ENCODE measurements around the gene NXPH4. TPM values are rescaled to one million over a fixed set of nuclear protein-coding genes. Genes with fewer than 3 reads are reported as not detected.

NXPH4 gene
- total RNA-seq, 4 donors from 2014 or later: not detected

DNA sequence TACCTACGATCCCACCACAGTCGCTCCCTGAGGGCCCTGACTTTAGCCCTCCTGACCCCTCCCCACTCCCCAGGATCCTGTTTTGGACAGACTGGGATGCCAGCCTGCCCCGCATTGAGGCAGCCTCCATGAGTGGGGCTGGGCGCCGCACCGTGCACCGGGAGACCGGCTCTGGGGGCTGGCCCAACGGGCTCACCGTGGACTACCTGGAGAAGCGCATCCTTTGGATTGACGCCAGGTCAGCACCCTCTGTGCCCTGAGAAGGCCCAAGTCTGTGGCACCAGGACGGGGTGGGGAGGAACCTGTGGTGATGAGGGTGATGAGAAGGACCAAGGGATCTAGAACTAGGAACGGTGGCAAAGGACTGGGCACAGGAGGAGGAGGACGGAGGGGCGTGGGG is 39.2 kb upstream of the NXPH4 start:
- ATAC-seq: no peak
- Histone ChIP-seq H3K4me3 (no peak overlapping the region), H3K27ac (no peak overlapping the region), H3K27me3 (no peaks in the 10 kb centered on the region), H3K4me1 (no peaks in the 10 kb centered on the region), H3K9me3 (no peaks in the 10 kb centered on the region), H3K36me3 (no peaks in the 10 kb centered on the region)
- TF ChIP-seq CTCF (IDR thresholded peaks at IDR 0.05 in 4 of 5, conservative IDR thresholded peaks at IDR 0.05 in 1 of 5) (no peak), POLR2A (IDR thresholded peaks at IDR 0.05) (no peak)
- no peak for DNase-seq
- intact Hi-C loops (cut with DNase I; ENCODE audit: low total_unique reads) (no loop called here), in situ Hi-C loops (cut with MboI; ENCODE audit: low sequenced_read_pairs in 4 of 4) (loop anchor here in 1 of 4 donors (5.0 to 10.0 kb wide), 2 partner anchors 55 to 113 kb away; no protein-coding TSS in a partner anchor)

DNA sequence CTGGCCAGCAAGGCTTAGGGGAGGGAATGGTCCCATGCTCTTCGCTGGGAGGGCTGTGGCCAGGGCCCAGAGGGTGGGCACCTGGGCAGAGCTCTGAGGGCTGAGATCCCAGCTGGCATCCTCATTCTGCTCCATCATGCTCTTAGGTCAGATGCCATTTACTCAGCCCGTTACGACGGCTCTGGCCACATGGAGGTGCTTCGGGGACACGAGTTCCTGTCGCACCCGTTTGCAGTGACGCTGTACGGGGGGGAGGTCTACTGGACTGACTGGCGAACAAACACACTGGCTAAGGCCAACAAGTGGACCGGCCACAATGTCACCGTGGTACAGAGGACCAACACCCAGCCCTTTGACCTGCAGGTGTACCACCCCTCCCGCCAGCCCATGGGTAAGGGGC is 38.4 kb upstream of the NXPH4 start:
- Histone ChIP-seq H3K4me3 (no peak overlapping the region), H3K4me1 (no peaks in the 10 kb centered on the region), H3K27me3 (no peaks in the 10 kb centered on the region), H3K36me3 (no peaks in the 10 kb centered on the region), H3K9me3 (no peaks in the 10 kb centered on the region), H3K27ac (no peak overlapping the region)
- intact Hi-C loops (cut with DNase I; ENCODE audit: low total_unique reads): no loop called here
- DNase-seq (no peak), ATAC-seq (no peak)
- TF ChIP-seq CTCF (IDR thresholded peaks at IDR 0.05 in 4 of 5, conservative IDR thresholded peaks at IDR 0.05 in 1 of 5): no peak
- TF ChIP-seq POLR2A (IDR thresholded peaks at IDR 0.05): no peak
- in situ Hi-C loops (cut with MboI; ENCODE audit: low sequenced_read_pairs in 4 of 4): loop anchor here in 1 of 4 donors (5.0 to 10.0 kb wide), 2 partner anchors 56 to 113 kb away; no protein-coding TSS in a partner anchor

GRCh38 chr12:57179331-57180086 is 37.1 kb upstream of the NXPH4 start:
- TF ChIP-seq CTCF (IDR thresholded peaks at IDR 0.05 in 4 of 5, conservative IDR thresholded peaks at IDR 0.05 in 1 of 5) (no peak), POLR2A (IDR thresholded peaks at IDR 0.05) (no peak)
- no peak for ATAC-seq
- no peaks in the 10 kb centered on the region for H3K9me3 ChIP-seq
- no peak for DNase-seq
- H3K27me3 ChIP-seq: no peaks in the 10 kb centered on the region
- H3K27ac ChIP-seq: no peak overlapping the region
- in situ Hi-C loops (cut with MboI; ENCODE audit: low sequenced_read_pairs in 4 of 4): loop anchor here (5.0 to 10.0 kb wide), 2 partner anchors 57 to 115 kb away; no protein-coding TSS in a partner anchor
- no peak overlapping the region for H3K4me3 ChIP-seq
- intact Hi-C loops (cut with DNase I; ENCODE audit: low total_unique reads): no loop called here
- no peaks in the 10 kb centered on the region for H3K4me1 ChIP-seq
- no peaks in the 10 kb centered on the region for H3K36me3 ChIP-seq

GRCh38 chr12:57180321-57180989 is 36.1 kb upstream of the NXPH4 start:
- ATAC-seq (no peak), DNase-seq (no peak)
- no peak overlapping the region for H3K4me3 ChIP-seq
- H3K4me1 ChIP-seq: no peaks in the 10 kb centered on the region
- no peaks in the 10 kb centered on the region for H3K27me3 ChIP-seq
- intact Hi-C loops (cut with DNase I; ENCODE audit: low total_unique reads) (no loop called here), in situ Hi-C loops (cut with MboI; ENCODE audit: low sequenced_read_pairs in 4 of 4) (loop anchor here in 3 of 4 donors (5.0 to 10.0 kb wide), 2 partner anchors 58 to 116 kb away; no protein-coding TSS in a partner anchor)
- no peaks in the 10 kb centered on the region for H3K9me3 ChIP-seq
- no peaks in the 10 kb centered on the region for H3K36me3 ChIP-seq
- TF ChIP-seq CTCF (IDR thresholded peaks at IDR 0.05 in 4 of 5, conservative IDR thresholded peaks at IDR 0.05 in 1 of 5) (no peak), POLR2A (IDR thresholded peaks at IDR 0.05) (no peak)
- no peak overlapping the region for H3K27ac ChIP-seq

All from gastrocnemius medialis (tissue), 4 donors.